NCI-H1417 treated with DMSO at 0.1 percent for 48 hours (cell line): ENCODE measurements around the gene SIX1.

Experiments used
- DNase-seq: peaks from one replicate; lab custom pipeline; 2025; lab: John Stamatoyannopoulos, UW

Gene SIX1

DNA sequence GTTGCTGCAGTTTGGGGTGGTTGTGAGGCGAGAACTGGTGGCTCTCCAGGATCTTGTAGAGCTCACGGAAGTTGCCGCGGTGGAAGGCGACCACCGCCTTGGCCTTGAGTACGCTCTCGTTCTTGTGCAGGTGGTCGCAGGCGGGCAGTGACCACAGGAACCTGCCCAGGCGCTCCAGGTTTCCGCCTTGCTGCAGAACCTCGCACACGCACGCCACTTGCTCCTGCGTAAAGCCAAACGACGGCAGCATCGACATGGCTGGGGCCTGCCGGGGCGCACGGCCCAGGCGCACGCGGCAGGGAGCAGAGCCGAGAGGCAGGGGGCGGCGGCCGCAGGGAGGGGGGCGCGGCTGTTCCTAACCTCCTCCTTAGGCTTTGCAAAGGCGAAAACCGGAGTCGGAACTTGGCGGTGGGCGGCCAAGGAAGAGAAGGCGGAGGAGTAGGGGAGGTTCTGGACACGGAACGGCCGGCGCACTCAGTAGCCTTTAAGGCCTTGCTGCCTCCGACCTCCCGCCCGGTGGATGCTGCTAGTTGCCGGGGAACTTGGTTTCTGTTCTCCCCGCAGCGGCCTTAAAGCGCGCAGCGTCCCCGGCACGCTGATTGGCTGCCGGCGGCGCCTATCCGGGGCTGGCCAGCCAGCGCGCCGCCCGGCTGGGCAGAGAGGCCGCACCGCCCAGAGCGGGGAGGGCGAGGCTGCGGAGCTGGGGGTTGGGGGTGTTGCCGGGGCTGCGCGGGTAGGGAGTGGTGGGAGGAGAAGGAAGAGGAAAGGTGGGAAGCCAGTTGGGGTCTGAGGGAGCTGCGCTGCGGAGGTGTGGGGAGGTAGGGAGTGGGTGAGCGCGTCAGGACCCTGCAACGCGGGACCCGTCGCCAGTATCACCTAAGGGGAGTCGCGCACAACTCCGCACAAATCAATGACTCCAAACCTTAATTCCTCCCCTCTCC, at the start of gene SIX1:
Gene SIX1, minus strand, starts transcription at position 544 of the 941 bp plus-strand sequence. Its CDS starts 288 bp downstream, at position 256.
- peak; percentile 24 for DNase-seq

DNA sequence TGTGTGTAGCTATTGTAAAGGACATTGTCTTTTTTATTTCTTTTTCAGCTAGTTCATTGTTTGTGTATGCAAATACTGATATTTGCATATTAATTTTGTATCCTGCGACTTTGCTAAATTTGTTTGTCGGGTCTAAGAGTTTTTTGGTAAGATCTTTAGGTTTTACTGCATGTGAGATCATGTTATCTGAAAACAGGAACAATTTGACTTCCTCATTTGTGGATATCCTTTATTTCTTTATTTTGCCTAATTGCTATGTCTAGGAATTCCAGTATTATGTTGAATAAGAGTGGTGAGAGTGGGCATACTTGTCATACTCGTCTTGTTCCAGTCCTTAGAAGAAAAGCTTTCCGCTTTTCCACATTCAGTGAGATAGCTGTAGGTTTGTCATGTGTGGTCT, 46.0 kb upstream of the SIX1 start:
- DNase-seq: no peak

DNA sequence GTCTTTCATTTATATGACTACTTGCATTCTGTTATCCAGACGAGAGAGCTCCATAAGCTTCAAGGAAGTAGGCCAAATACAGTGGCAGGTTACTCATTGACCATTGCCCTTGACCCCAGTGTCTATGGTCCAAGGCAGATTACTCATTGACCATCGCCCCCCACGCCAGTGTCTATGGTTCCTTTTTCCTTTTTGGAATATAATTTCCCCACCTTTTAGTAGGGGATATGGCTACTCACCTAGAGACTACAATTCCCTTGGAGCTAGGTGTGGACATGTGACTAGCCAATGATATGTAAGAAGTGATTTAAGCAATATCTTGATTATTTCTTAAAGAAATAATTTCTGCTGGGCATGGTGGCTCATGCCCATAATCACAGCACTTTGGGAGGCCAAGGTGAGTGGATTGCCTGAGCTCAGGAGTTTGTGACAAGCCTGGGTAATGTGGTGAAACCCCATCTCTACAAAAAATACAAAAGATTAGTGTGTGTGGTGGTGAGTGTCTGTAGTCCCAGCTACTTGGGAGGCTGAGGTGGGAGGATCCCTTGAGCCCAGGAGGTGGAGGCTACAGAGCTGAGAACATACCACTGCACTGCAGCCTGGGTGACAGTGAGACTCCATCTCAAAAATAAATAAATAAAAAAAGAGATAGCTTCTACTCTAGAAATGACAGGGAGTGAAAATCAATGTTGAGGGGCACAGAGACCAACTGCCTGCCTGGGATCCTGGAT, 42.3 kb upstream of the SIX1 start:
- no peak for DNase-seq

DNA sequence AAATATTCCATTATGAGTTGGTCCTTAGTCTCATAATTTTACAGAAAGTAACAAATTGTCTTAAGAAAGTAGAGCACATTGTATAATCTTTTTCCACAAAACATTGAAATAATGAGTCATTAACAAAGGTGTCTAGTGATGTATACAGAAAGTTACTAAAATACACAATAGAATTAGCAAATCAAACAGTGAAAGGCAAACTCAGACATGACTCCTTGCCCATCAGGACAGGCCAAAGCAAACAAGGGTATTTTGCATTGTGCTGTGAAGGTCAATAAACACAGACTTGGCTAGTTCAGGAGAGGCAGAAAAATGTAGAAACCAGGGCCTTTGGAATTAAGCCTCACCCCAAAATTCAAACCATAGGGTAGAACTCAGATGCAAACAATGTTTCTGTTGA, 37.6 kb upstream of the SIX1 start:
- DNase-seq: no peak

DNA sequence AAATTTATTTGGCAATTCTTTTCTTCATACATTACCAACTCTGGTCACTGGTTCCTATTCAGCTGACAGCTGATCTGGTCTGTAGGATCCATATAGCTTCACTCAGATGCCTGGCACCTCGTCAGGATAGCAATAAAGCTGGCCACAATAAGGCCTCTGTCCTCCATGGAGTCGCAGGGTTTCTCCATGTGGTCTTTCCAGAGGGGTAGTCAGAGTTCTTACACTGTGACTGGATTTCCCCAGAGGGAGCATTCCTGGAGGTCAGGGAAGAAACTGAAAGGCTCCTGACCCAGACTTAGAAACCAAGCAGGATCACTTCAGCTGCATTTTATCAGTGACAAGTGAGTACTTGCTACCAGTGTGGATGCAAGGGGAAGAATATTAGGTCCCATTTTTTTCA, 34.9 kb upstream of the SIX1 start:
- no peak for DNase-seq

DNA sequence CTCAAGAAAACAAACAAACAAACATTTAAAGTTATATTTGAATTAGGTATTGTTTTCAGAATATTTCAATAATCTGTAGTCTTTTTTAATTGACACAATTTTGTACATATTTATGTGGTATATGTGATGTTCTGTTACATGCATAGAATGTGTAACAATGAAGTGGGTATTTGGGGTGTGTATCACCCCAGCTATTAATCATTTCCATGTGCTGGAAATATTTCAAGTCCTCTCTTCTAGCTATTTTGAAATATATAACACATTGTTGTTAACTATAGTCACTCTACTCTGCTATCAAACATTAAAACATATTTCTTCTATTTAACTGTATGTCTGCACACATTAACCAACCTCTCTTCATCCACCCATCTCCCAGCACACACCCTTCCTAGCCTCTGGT, 32.0 kb upstream of the SIX1 start:
- DNase-seq: no peak

DNA sequence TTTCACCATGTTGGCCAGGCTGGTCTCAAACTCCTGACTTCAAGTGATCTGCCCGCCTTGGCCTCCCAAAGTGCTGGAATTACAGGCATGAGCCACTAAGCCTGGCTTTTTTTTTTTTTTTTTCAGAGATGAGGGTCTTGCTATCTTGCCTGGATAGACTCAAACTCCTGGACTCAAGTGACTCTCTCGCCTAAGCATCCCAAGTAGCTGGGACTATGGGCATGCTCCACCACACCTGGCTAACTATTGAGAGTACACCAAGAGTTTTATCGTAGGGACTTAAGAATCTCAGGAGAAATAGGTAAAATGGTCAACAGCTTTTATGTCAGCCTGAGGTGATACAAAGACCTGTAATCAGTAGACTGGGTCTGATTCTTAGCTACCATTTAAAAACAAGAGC, 31.2 kb upstream of the SIX1 start:
- no peak for DNase-seq

DNA sequence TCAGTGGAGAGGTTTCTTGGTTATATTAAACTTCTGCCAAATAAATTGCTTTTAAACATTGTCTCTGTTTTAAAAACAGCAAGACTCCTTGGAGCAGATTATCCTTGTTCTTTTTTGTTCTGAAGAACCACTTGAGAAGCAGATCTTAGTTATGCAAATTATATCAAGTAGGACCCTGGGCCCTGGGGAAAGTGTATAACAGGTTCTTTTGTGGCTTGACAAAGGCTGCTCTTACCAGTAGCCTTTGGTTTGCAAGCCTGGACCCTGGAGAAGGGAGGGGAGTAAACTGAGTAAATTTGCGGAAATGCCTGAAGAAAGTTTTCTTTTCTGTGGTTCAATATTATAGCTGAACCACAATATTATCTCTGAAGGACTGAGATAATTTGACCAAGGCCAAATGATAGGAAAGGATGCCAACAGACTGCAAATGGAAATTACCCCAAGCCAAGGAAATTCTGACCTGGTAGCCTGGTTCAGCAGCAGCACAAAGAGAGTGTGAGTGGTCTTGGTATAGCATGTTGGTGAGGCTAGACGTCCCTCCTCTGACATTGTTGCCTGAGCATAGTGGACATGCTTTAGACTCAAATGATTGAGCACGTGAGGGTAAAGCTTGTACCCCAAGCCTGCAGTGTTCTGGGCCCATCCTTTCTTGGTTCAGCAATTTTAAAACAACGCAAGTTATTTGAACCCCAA, 30.4 kb upstream of the SIX1 start:
- DNase-seq: no peak

DNA sequence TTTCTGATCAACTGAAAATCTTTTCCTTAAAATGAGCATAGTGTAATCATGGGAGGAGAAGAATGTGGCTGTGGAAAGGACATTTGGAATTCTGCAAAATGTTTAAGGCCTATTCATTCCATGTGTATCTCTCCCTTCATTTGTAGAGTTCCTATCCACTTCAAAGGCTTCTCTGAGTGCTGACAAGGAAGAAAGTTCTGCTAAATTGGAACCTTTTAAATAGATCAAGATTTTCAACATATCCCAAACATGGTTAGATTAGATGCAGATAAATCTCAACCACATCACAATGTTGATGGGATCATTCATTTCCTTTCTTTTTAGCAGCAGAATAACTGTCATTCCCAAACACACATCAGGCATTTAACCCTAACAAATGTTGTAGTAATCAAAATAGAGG, 28.4 kb upstream of the SIX1 start:
- no peak for DNase-seq

DNA sequence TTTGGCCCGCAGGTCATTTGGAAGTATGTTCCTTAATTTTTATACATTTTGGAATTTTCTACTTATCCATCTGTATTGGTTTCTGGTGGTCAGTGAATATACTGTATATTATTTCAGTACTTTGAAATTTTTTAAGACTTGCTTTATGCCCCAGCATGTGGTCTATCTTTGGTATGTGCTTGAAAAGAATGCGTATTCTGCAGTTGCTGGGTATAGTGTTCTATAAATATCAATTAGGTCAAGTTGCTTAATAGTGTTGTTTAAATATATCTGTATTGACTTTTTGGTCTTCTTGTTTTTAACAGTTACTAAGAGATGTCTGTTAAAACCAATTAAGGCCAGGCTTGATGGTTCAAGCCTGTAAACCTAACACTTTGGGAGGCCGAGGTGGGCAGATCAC, 21.7 kb upstream of the SIX1 start:
- DNase-seq: no peak

DNA sequence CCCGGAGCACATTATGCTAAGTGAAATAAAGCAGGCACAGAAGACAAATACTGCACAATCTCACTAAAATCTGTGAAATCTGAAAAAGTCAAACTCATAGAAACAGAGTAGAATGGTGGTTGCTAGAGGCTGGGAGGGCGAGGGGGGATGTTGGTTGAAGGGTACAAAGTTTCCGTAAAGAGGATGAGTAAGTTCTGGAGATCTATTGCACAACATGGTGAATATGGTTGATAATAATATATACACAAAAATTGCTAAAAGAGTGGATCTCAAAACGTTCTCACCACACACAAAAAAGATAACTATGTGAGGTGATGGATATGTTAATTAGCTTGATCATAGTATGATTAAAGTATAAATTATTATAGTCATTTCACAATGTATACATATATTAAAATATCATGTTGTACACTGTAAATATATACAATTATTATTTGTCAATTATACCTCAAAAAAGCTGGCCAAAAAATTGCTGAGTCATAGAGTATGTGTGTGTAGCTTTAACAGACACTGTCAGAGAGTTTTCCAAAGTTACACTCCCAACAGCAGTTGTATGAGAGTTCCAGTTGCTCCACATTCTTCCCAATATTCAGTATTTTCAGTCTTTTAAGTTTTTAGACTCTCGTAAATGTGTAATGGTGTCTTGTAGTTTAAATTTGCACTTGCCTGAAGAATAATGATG, 19.3 kb upstream of the SIX1 start:
- no peak for DNase-seq

DNA sequence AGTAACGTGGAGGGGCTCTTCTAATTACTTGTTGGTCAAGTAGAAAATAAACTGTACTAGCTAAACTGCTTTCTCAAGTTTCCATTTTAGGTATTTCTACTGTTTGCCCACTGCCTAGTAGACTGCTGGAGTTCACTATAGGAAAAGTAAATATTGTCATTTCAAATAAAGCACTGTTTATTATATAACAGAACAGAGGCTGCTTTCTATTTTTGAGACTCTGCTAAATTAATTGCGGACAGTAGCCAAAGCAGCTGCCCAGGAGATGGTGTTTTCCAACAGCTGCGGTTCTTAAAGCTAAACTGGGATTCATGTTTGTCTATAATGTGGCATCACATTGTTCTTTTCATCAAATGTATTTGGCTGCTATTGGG, 15.9 kb upstream of the SIX1 start:
- DNase-seq: no peak

DNA sequence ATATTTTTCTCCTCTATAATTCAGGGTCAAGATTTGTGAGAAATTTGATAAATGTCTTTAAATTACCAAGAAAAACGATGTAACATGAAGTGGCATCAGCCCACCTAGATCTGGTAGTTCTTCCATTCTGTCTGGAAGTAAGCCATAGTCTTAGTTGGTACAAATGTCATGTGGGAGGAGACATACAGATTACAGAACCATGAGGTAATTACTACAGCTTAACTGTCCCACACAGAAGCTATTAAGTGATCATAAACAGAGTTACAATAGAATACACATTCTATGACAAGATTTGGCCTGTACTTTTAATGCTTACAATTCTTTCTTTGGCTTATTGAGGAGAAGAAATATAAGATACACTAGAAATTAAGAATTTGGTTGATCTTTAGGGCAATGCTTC, 13.7 kb upstream of the SIX1 start:
- DNase-seq: no peak

DNA sequence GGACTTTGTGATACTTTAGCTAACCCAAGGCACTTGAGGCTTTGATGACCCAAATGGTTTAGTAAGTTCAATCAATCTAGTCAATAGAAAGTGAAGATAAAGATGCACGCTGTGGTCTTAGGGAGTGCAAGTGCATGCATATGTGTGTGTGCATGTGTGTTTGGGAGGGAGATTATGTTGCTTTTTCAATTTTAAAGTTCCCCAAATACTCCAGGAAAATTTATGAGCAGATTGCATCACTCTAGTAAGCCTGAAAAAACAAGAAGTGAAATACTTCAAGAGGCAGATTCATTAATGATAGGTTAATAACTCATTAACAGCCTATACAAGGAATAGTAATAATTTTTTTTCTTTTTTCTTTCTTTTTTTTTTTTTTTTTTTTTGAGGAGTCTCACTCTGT, 12.4 kb upstream of the SIX1 start:
- no peak for DNase-seq

DNA sequence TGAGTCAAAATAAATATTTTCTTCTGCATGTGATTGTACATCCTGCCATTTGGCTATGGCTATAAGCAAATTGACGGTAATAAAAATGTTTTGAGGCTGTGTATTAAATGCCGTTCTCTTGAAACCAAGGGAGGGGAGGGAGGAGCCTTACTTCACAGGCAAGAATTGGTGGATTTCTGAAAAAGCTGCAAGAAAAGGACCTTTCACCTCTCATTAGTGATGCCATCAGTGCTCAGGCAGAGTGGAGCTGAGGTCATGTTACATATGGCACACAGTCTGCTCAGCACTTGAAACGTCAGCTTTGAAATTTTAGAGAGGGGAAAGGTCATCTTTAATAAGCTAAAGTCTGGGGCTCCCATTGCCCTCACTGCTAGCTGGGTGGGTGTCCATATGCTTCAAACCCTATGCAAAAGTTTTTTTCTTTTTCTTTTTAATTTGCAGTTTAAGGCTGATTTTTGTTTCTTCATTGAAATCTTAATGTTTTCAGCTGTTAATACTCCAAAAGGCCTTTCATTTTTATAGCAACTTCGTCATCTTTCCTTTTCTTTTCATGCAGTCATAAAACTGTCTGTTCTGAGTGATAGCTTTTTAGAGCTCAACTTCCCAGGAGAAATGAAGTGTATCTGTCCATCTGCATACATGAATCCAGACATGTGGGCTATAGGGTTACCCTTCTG, 9.8 kb upstream of the SIX1 start:
- no peak for DNase-seq

DNA sequence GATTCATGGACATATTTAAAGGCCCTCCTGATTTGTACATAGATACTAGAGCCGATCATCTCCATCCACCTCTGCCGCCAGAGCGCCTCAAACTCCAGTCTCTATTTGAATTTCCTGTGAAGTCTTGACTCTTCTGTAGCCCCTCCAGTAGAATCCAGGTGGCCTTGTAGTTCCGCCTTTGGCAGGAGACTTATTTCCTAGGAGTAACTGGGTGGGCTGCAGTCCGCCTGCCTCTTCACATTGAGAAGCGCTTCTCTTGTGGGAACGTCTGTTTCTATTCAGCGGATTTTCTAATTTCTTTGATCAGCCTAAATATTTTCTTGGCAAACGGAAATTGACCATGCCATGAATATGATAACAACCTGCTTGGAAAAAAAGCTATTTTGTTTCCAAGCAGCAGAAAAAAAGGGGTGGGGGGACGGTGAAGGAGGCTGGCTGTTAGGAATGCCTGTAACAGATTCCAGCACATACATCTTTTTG, 9.0 kb upstream of the SIX1 start:
- no peak for DNase-seq

DNA sequence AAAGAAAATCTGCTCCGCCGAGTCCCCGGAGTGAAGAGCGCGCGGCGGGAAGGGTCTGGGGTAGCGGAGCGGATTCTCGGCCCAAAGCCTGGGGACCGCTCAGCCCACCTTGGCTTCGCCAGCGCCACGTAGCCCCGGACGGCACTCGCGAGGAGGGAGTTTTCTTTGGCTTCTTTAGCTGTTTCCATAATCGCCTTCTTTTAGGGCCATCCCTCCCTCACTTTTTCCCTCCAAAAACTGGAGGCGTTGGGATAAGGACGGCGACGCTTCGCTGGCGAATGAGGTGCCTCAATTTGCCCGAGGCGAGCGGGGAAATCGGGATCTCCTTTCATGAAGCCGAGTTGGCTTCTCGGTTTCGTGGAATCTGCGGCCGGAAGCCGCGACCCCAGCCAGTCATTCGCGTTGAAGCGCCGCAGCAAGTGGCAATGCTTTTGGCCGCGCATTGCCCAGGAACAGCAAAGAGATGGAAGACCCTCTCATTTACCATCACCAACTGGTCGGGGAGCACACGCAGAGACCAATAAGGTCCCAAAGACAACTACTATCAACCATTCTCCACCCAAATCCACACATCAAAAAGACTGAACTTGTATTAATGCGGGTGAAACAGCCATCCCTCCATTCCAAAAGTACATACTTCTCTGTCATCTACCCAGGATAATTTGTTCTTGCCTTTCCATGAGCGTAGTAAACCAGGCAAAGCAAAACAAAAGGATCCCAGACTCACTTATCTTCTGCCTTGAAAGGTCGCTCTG, 8.4 kb upstream of the SIX1 start:
- no peak for DNase-seq

DNA sequence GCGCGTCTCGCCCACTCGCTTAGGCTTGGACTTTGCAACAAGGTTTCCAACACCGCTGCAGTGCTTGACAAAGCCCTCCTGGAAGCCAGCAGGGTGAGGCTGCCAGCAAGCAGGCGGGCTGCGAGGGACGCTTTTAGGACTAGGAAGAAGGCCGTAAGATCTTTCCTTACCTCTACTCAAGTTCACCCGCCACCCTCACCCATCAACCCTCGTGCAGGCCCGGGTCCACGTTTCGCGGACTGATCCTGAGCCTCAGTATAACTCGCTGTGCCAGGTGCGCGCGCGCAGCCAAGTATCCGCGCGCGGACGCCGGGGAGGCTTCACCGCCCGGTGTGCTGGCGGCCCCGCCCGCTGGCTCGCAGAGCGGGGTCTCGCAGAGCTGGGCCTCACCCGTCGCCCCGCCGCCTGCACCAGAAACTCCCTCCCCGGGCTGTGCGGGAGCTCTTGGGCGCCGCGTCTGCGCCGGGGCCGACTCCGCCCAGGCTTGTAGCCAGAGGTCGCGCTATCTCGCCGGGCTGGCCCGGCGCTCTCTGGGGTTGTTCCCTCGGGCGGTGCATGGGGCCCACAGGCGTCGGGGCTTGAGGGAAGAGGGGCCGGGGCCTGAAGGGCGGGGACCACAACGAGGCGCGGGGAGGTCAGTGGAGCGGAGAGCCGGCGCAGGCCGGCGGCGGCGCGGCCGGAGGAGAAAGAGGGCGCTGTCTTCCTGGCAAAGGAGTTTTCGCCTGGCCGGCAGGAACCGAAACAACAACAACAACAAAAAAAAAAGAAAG, 7.6 kb upstream of the SIX1 start:
- DNase-seq: no peak

DNA sequence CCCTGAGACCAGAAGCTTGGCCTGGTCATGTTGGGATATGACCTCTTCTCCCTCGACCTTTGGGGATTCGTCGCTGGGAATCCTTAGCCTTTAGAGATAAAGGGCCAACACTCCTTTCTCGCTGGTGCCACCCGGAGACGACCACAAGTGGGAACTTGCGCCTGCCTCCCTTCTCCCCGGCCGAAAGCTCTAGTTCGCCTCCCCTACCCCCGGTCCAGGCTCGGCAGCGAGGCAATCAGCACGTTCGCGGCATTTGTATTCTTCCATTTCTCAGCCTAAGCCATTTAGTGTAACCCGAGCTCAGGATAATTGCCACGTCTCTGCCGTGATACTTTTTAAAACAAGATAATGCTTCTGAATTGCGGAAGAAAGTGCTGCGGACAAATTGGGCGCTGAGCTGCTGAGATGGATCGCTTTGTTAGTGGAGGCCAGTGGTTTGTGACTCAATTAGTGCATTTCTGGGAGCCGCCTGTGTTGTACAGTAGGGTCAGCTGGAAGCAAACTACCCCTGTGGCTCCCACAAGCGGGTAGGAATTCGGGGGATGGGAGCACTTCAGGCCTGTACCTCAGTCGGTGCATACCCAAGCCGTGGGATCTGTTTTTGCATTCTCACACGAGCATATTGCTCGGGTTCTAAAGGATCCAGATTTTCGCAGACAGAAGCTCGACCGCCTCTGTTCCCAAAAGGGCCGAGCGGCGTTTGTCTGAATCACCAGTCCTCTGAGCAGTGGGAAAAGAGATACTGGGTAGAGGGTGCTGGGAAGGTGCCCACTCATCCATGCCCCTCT, 6.8 kb upstream of the SIX1 start:
- no peak for DNase-seq
